HG03520 (cell line): ENCODE results near the gene JARID2.

Experiments used
- ATAC-seq: cut with Tn5 transposase; IDR thresholded peaks from one replicate; pipeline ENCODE4 v1.9.1; 2021; ENCODE audit warnings: mild to moderate bottlenecking, moderate library complexity; ENCODE audit not compliant: unreplicated experiment

The JARID2 gene

DNA sequence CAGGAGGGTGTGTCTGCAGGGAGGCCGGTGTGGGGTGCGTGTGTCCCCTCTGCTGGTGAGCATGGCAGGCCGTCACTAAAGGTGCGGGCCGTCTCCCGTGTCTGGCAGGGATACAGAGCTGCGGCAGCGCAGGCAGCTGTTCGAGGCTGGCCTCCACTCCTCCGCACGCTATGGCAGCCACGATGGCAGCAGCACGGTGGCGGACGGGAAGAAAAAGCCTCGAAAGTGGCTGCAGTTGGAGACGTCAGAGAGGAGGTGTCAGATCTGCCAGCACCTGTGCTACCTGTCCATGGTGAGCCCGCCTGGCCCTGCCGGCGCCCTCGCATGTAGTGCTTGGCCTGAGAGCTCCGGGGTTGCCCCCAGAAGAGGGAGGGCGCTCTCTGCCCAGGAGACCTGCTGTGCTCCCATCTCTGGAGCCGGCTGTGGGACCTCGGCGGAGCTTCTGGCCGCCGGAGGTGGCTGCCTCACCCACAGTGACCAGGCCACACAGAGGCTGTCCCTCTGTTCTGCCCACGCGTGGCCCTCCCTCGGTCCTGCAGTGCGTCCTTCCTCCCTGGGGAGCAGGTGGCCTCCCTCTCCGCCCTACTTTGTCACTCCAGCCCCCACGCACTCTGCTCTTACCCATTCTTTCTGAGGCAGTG, 267.4 kb downstream of the JARID2 start:
- no peak for ATAC-seq

GRCh38 chr6:15513801-15514711, 268.2 kb downstream of the JARID2 start:
- no peak for ATAC-seq

GRCh38 chr6:15515226-15515625, 269.4 kb downstream of the JARID2 start:
- no peak for ATAC-seq

GRCh38 chr6:15515660-15516375, 269.9 kb downstream of the JARID2 start:
- no peak for ATAC-seq

GRCh38 chr6:15516378-15516777, 270.5 kb downstream of the JARID2 start:
- ATAC-seq, result no peak

DNA sequence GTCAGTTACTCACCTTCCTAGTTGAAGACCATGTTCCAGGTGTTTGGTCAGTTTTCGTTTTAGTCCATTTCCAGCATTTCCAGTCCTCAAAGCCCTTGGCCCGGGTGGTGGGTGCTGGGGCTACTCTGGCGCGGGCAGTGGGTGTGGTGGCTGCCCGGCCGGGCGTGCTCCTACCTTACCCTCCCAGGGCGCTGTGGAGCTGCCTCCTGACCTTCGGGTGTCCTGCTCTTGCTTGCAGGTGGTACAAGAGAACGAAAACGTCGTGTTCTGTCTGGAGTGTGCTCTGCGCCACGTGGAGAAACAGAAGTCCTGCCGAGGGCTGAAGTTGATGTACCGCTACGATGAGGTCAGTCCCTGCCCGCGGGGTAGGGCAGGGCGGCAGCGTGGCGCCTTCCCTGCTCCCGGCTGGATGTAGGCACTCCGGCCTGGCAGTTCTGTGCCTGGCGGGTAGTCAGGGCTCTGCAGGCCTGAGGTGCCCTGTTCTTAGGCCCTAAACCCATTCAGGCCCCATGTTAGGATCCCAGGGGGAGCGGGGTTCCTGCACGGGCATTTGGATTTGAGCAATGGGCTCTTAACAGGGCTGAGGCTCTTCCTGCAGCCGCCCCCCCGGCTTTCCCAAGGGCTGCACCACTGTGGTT, 271.2 kb downstream of the JARID2 start:
- ATAC-seq, result no peak

- ATAC-seq, result no peak
Observed at GRCh38 chr6:15517600-15517999, 271.7 kb downstream of the JARID2 start.

GRCh38 chr6:15518057-15518456, 272.2 kb downstream of the JARID2 start:
- no peak for ATAC-seq

DNA sequence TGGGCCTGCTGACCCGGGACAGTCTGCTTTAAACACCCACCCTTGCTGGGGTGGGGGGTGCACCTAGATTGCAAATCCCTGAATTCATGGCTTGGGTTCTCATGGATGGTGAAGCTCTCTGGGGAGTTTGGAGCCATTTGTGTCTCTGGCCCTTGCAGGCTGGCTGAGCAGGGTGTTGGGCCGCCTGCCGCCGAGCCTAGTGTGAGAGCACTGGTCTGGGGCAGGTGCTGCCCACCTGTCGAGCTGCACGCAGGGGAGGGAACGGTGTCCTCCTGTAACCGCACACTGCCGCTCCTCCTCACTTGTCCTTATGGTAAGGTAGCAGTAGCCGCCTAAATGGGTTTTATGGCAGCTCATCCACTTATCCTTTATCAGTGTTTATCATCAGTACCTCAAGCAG, 273.0 kb downstream of the JARID2 start:
- ATAC-seq, result no peak

DNA sequence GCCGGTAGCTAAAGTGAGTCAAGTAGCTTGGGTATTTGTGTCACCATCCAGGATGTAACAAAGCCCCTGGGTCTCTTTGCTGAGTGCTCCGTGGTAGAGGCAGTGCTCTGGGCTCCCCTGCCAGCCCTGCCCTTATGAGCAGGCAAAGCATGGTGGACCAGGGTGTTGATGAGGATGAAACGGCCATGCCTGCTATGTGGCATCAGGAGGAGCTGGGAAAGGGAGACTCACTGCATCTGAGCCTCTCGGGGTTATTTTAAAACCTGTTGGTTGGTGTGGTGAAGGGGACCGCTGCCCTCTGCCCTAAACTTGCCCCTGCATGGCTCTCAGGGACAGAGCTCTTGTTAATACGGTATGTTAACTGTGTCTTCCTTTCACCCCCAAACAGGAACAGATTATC, 273.8 kb downstream of the JARID2 start:
- no peak for ATAC-seq

GRCh38 chr6:15520626-15521203, 274.8 kb downstream of the JARID2 start:
- ATAC-seq, result no peak

DNA sequence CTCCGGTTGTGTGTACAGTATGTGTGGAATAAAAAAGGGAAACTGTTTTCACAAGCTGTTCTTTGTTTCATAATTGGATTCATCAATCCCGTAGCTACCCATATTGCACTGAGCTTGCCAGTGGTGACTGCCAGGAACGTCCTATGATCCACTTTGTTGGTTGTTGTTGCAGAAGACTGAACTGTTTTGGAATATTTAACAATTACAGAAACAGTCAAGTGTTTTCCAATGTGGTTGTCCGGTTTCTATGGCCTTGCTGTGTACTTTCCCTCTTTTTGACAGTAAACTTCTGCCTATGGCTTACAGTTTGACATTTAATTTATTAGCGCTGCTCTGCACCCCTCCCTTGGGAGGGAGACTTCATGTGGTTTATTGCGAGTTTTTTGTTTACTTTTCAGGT, 275.7 kb downstream of the JARID2 start:
- no peak for ATAC-seq

DNA sequence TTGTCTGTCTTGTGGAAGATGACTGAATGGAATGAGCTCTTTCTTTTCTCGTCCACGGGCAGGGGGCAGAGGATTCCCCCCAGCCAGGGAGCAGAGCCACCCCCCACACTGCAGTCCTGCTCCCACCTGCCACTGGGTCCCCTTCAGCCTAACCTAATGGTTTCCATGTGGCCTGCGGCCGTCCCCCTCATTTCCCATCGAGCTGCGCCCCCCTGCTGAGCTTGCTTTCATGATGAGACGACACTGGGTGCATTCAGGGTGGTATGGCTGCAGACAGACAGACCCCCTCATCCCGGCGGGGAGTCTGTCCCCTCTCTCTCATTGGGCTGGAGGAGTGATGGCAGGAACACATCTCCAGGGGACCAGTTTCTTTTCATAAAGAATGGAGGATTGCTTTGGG, 276.2 kb downstream of the JARID2 start:
- ATAC-seq, result no peak

DNA sequence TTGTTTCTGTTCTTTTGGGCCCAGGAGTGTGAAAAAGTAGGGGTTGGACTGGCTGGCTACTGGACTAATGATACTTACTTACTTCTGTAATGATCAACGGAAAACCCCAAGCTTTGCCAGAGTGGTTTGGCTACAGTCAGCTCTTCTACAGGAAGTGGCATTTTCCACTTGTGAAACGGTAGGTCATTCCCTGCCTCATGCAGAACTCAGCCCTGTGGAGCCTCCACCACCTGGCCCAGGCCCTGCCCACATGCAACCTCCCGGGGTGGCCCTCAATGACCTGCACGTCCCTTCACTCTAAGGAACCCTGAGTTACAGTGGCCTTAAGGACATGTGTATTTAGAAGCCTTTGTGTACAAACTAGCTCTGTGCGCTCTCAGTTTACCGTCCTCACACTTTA, 276.6 kb downstream of the JARID2 start:
- ATAC-seq, result no peak

GRCh38 chr6:15522856-15523529, 277.1 kb downstream of the JARID2 start:
- ATAC-seq, result no peak

- ATAC-seq, result no peak
Observed at GRCh38 chr6:15523679-15524630, 278.1 kb downstream of the JARID2 start.

- ATAC-seq, result no peak
Observed at GRCh38 chr6:15524861-15525401, 279.1 kb downstream of the JARID2 start.

DNA sequence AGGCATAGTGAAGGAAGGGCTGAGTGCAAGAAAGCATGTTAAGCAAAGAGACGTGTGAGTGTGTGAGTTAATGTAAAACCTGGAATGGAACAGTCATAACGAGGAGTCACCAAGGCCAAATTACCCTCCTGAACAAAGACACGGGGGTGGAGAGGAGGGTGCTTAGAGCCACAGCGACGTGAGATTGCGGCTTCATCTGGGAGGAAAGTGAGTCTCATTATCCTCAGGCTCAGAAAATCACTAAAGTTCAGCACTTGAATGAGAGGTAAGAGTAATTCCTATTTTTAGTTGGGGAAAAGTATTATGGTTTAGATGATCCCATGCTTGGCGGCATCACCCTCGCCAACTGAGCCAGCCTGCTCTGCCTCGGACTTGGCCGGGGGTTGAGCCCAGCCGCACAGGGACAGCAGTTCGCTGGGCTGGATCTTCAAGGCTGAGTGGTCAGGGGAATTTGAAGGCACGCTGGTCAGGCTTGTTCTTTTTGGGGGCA, 280.4 kb downstream of the JARID2 start:
- peak; percentile 67 for ATAC-seq
